ENCODE data around the gene XPNPEP3. TPM values are rescaled to one million over a fixed set of nuclear protein-coding genes. Genes with fewer than 3 reads are reported as not detected.

XPNPEP3 gene
- total and polyA plus RNA-seq, 2 experiments from 2014 or later = 6.4 to 11.3 TPM

GRCh38 chr22:40965936-40966725 is 109.2 kb downstream of the XPNPEP3 start:
- TF ChIP-seq EZH2 (IDR thresholded peaks at IDR 0.05; ENCODE audit: insufficient read depth, poor library complexity, severe bottlenecking) (no peak), EZH2phosphoT487 (IDR thresholded peaks at IDR 0.05; ENCODE audit: insufficient read depth, low read depth) (no peak)
- 98 to 99% methylated on average over 8 of the region's 8 CpGs for WGBS, 2 experiments (ENCODE audit: low coverage in 1 of 2, low lambda C conversion rate in 2 of 2, missing lambda C conversion rate in 2 of 2)
- Histone ChIP-seq H4K20me1 (ENCODE audit: insufficient read depth) (no peaks in the 10 kb centered on the region), H3K4me3 (no peak overlapping the region), H2AFZ (no peak overlapping the region), H3K27ac (no peak overlapping the region), H3K4me1 (ENCODE audit: insufficient read depth) (no peaks in the 10 kb centered on the region), H3K27me3 (replicated peaks; ENCODE audit: insufficient read depth) (no peaks in the 10 kb centered on the region), H3K4me2 (ENCODE audit: unreplicated experiment) (no peak overlapping the region), H3K79me2 (ENCODE audit: insufficient read depth) (peaks cover 60% of the 10 kb centered on the region), H3K9me3 (ENCODE audit: low read depth) (no peaks in the 10 kb centered on the region), H3K9me2 (ENCODE audit: insufficient read depth) (no peaks in the 10 kb centered on the region), H3K36me3 (ENCODE audit: low read depth) (peaks cover 61% of the 10 kb centered on the region), H3F3A (ENCODE audit: insufficient read depth) (no peaks in the 10 kb centered on the region), H3K9ac (no peak overlapping the region)
- in situ Hi-C loops (cut with MboI) = no loop called here
- no peak for DNase-seq

- in situ Hi-C loops (cut with MboI) = no loop called here
- H3K4me3 ChIP-seq = no peak overlapping the region
- H2AFZ ChIP-seq = no peak overlapping the region
- 79 to 85% methylated on average over 7 of the region's 7 CpGs for WGBS, 2 experiments (ENCODE audit: low coverage in 1 of 2, low lambda C conversion rate in 2 of 2, missing lambda C conversion rate in 2 of 2)
- H3K27ac ChIP-seq = no peak overlapping the region
- no peaks in the 10 kb centered on the region for H3K9me3 ChIP-seq (ENCODE audit: low read depth)
- H4K20me1 ChIP-seq (ENCODE audit: insufficient read depth) = no peaks in the 10 kb centered on the region
- H3K4me1 ChIP-seq (ENCODE audit: insufficient read depth) = no peaks in the 10 kb centered on the region
- H3K9ac ChIP-seq = no peak overlapping the region
- TF ChIP-seq EZH2 (IDR thresholded peaks at IDR 0.05; ENCODE audit: insufficient read depth, poor library complexity, severe bottlenecking) (no peak), EZH2phosphoT487 (IDR thresholded peaks at IDR 0.05; ENCODE audit: insufficient read depth, low read depth) (no peak)
- no peak overlapping the region for H3K4me2 ChIP-seq (ENCODE audit: unreplicated experiment)
- peaks cover 59% of the 10 kb centered on the region for H3K36me3 ChIP-seq (ENCODE audit: low read depth)
- DNase-seq = no peak
- H3K27me3 ChIP-seq (replicated peaks; ENCODE audit: insufficient read depth) = no peaks in the 10 kb centered on the region
- H3K9me2 ChIP-seq (ENCODE audit: insufficient read depth) = no peaks in the 10 kb centered on the region
- H3K79me2 ChIP-seq (ENCODE audit: insufficient read depth) = peaks cover 54% of the 10 kb centered on the region
- H3F3A ChIP-seq (ENCODE audit: insufficient read depth) = no peaks in the 10 kb centered on the region
These were observed 109.8 kb downstream of the XPNPEP3 start for GRCh38 chr22:40966726-40967085.

GRCh38 chr22:40967111-40967760 is 110.3 kb downstream of the XPNPEP3 start:
- Histone ChIP-seq H3F3A (ENCODE audit: insufficient read depth) (no peaks in the 10 kb centered on the region), H3K9ac (no peak overlapping the region), H3K36me3 (ENCODE audit: low read depth) (peaks cover 54% of the 10 kb centered on the region), H3K27ac (no peak overlapping the region), H3K9me3 (ENCODE audit: low read depth) (no peaks in the 10 kb centered on the region), H3K9me2 (ENCODE audit: insufficient read depth) (no peaks in the 10 kb centered on the region), H3K4me2 (ENCODE audit: unreplicated experiment) (no peak overlapping the region), H3K4me1 (ENCODE audit: insufficient read depth) (no peaks in the 10 kb centered on the region), H4K20me1 (ENCODE audit: insufficient read depth) (no peaks in the 10 kb centered on the region), H3K79me2 (ENCODE audit: insufficient read depth) (peaks cover 49% of the 10 kb centered on the region), H3K4me3 (no peak overlapping the region), H2AFZ (no peak overlapping the region), H3K27me3 (replicated peaks; ENCODE audit: insufficient read depth) (no peaks in the 10 kb centered on the region)
- WGBS, 2 experiments (ENCODE audit: low coverage in 1 of 2, low lambda C conversion rate in 2 of 2, missing lambda C conversion rate in 2 of 2) = 97 to 98% methylated on average over 8 of the region's 8 CpGs
- DNase-seq = no peak
- TF ChIP-seq EZH2phosphoT487 (IDR thresholded peaks at IDR 0.05; ENCODE audit: insufficient read depth, low read depth) (no peak), EZH2 (IDR thresholded peaks at IDR 0.05; ENCODE audit: insufficient read depth, poor library complexity, severe bottlenecking) (no peak)
- in situ Hi-C loops (cut with MboI) = no loop called here

- H4K20me1 ChIP-seq (ENCODE audit: insufficient read depth) = no peaks in the 10 kb centered on the region
- TF ChIP-seq EZH2 (IDR thresholded peaks at IDR 0.05; ENCODE audit: insufficient read depth, poor library complexity, severe bottlenecking) = no peak
- no peak for TF ChIP-seq EZH2phosphoT487 (IDR thresholded peaks at IDR 0.05; ENCODE audit: insufficient read depth, low read depth)
- no peak overlapping the region for H3K4me2 ChIP-seq (ENCODE audit: unreplicated experiment)
- H3K4me3 ChIP-seq = no peak overlapping the region
- 97% methylated on average over 6 of the region's 6 CpGs for WGBS, 2 experiments (ENCODE audit: low coverage in 1 of 2, low lambda C conversion rate in 2 of 2, missing lambda C conversion rate in 2 of 2)
- H3K27ac ChIP-seq = no peak overlapping the region
- no peak for DNase-seq
- peaks cover 11% of the 10 kb centered on the region; the same call in 1 of the 2 replicates for H3F3A ChIP-seq (ENCODE audit: insufficient read depth)
- no peaks in the 10 kb centered on the region for H3K27me3 ChIP-seq (replicated peaks; ENCODE audit: insufficient read depth)
- H3K79me2 ChIP-seq (ENCODE audit: insufficient read depth) = 0 out of 2 replicates have a peak, but pooled peaks cover 4% of the 10 kb centered on the region
- peaks cover 31% of the 10 kb centered on the region for H3K36me3 ChIP-seq (ENCODE audit: low read depth)
- H3K9ac ChIP-seq = no peak overlapping the region
- H3K9me3 ChIP-seq (ENCODE audit: low read depth) = no peaks in the 10 kb centered on the region
- H3K4me1 ChIP-seq (ENCODE audit: insufficient read depth) = no peaks in the 10 kb centered on the region
- no peaks in the 10 kb centered on the region for H3K9me2 ChIP-seq (ENCODE audit: insufficient read depth)
- H2AFZ ChIP-seq = no peak overlapping the region
- in situ Hi-C loops (cut with MboI) = no loop called here
These were observed 115.6 kb downstream of the XPNPEP3 start for GRCh38 chr22:40972587-40972986.
